Activated CD4-positive, CD25-positive, alpha-beta regulatory T cell (primary cell): Measurements from ENCODE around the gene DNMBP.
"Not testable (repeated sequence)": the region's sequence is repeated elsewhere in the genome, so short reads cannot be mapped to it uniquely, and the experiment has no call there.

Experiments used
- DNase-seq, 4 experiments: peaks; one replicate each; lab custom pipeline; 2025; lab: John Stamatoyannopoulos, UW

Gene DNMBP

DNA sequence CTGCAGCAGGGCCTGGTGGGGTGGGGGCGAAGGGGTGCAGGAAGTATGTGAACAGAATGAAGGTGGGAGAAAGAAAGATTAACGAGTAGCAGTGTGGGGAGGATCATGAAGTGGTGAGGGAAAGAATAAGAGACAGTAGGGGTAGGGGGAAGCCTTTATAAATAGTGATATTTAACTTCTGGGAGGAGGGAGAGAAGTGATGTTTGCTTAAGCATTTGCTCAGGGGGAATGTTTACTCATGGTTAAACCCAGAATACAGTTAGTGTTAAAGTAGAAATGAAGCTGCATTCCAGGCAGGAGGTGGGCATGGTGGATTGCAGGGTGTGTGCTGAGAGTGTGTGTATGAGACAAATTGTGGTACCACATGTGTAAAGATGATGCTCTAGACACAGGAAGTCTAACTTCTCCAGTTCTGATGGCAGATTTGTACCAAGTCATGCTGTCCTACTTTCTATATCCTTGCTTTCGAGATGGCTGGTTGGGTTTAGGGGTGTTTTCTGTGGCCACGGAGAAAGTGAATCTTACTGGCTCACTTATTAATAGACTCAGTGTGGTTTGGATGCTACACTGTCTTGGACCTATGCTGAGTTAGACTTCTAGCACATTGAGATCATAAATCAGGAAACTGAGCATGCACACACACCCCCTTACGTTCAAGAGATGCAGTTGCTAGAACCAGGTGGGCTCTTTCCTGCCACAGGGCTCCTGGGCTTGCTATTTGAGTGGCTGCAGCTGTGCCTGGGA, 10.6 kb upstream of the DNMBP start:
- no peak for DNase-seq

DNA sequence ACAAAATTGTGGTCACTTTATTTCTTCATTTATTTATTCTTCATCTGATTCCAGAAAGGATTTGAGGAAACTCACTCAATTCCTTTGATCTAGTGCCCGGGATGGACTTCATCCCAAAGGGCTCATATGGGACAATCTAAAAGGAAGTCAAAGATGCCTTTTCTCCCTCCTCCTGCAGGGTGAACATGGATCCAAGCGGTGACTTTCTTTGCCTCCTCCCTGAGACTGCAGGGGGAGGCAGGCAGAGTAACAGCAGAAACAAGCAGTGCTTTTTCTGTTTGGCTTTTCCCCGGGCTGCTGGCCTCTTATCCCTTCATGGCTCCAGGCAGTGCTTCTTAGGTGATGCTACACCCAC, 10.0 kb upstream of the DNMBP start:
- no peak for DNase-seq

DNA sequence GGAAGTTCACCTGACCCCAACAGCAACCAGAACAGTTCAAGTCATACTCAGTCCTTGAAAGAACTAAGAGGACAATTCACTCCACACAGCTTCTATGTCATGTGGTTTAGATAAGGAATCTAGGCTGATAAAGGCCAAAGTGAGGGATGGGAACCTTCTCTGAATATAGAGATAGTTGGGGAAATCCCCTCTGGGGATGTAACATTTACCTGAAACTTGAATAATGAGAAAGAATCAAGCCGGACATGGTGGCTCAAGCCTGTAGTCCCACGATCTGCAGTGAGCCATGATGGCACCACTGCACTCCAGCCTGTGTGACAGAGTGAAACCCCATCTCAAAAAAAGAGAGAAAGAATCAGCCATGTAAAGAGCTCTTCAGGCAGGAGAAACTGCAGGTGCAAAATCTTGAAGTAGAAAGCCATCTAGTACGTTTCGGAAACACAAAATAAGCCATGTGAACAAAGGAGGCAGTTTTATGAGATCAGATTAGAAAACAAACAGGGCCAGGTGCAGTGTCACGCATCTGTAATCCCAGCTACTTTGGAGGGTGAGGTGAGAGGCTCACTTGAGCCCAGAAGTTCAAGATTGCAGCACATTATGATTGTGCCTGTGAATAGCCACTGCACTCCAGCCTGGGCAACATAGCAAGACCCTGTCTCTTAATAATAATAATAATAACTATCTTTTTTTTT, 4.5 kb upstream of the DNMBP start:
- DNase-seq = no peak

DNA sequence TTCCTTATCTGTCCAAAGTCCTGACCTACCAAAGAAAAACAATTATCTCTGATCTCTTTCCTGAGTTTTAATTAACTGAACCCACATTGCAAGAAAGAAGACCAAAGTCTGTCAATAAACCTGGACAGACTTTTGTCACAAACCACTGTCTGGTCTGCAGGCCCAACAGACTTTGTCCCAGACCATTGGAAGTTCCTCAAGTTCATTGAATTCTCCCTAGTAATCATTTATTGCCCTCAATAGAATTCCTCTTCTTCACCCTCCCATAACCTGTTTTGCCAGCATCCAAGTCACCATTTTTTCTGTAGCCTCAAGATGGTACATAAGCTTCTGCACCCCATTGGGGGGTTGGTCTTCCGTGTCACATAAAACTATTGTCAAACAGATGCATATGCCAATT, 3.9 kb upstream of the DNMBP start:
- DNase-seq = no peak

DNA sequence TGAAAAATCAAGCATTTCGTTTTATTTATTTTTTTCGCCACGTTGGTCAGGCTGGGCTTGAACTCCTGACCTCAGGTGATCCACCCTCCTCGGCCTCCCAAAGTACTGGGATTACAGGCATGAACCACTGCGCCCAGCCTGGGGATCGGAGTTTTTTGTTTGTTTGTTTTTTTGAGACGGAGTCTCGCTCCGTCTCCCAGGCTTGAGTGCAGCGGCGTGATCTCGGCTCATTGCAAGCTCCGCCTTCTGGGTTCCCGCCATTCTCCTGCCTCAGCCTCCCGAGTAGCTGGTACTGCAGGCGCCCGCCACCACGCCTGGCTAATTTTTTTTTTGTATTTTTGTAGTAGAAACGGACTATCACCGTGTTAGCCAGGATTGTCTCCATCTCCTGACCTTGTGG, 2.2 kb upstream of the DNMBP start:
- not testable (repeated sequence) for DNase-seq

DNA sequence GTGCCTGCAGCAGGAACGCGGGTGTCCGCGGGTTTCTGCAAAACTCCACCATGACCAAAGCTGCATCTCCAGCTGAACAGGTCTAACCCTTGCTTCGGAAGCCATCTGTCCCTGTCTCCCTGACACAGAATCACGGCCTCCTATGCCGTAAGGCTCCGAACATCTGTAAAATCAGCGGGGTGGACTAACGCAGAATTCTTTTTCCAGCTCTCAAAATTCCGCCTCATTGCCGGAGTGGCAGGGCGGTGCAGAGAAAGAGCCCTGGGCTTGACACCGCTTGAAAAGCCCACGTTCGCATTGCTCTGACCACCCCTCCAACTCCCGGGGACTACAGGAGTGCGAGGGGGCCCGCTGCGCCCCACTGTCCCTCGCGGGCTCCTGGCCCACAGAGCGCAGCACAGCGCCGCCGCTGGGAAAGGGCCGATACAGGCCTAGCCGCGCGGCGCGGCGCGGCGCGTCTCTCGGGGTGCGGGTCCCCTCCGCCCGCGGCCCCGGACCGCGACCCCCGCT, 409 bp downstream of the DNMBP start:
- DNase-seq = no peak

DNA sequence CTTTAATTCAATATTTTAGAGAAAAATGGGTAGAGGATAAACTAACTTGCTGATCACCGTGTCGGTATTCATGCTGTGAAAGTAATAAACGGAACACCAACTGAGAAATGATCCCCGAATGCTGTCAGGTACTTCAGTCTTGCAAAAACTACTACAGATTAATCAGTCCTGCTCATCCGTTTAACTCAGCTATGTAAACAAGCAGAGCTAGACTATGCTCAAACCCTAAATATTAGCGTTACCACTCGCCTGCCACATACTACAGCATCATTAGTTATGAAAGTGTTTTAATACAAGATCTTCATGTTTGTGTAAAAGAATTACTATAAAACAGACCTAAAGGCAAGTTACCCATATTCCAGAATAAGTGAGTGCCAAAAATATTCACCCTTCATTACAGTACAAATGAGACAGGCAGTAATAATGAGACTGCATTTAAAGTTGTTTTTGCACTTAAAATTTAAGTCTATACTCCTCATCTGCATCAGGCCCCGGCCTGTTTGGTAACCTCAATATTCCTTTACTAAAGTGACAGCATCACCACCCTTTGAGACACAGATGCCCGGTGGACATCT, 952 bp downstream of the DNMBP start:
- DNase-seq = no peak

DNA sequence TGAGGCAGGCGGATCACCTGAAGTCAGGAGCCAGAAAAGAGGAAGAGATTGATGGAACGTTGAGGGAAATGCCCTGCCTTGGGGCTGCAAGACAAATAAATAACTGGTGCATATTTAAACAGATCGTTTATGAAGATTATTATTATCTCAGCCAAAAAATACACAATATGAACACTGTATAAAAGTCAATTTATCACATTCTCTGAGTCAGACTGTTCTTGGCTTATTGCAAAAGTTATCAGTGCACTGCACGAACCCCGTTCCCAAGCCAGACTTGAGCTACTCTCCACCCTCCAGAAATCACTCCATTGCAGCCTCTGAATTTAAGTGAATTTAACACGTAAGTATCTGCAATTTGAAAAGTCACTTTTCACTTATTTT, 1.6 kb downstream of the DNMBP start:
- DNase-seq = no peak

DNA sequence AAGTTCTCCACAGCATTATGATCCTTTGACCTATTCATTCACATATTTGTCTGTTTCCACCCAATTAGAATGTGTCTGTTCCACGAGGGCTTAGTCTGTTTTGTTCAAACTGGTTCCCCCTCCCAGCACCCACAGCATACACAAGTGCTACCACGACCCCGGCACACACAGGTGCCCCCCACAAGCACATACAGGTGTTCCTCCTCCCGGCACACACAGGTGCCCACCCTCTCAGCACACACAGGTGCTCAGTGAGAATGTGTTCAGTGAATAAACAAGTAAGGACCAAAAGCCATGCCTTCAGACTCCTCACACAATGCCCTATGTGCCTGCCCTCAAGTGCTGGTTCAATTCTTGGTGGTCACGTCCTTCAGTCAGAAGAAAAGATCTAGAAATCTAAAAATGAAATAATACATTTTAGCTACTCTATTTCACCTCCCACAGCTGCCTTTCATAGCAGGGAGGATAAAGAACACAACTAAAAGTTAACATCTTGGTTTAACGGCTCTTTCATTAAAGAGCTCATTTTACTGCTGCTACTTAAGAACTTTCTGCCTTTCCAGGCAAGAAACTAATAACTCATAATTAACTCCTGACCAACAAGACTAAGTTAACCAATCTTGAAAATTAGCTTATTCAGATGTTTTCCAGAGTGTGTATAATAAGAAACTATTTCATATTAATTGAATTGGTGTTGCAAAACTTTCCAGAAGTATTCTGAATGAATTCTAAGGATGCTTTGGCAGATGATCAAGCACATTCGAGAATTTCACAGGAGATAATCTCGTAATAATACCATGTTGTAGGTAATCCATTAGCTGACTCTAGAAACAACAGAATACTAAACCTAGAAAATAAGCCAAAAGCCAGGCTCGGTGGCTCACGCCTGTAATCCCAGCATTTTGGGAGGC, 2.3 kb downstream of the DNMBP start:
- no peak for DNase-seq

DNA sequence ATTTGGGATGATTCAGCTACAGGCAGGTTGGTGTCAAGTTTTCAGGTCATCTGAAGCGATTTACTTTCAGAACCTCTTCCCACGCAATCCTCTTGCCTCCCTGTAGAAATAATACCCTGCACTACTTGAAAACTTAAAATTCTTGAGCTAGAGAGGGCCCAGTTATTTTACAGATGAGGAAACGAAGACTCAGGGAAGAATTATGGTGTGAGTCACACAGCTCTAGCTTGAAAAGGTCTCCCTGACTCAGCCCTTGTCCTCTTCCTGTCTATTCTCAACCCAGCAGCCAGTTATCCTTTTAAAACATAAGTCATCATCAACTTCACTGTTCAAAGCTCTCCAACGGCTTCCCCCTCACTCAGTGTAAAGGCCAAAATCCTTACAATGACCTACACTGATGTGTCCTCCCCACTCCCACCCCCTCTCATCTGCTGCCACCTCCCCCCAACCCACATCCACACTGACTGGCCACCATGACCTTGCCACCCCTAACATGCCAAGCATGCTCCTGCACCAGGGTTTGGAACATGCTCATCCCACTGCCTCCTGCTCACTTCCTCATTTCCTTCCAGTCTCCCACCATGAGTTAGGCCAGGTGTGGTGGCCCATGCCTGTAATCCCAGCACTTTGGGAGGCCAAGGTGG, 3.4 kb downstream of the DNMBP start:
- DNase-seq = no peak

DNA sequence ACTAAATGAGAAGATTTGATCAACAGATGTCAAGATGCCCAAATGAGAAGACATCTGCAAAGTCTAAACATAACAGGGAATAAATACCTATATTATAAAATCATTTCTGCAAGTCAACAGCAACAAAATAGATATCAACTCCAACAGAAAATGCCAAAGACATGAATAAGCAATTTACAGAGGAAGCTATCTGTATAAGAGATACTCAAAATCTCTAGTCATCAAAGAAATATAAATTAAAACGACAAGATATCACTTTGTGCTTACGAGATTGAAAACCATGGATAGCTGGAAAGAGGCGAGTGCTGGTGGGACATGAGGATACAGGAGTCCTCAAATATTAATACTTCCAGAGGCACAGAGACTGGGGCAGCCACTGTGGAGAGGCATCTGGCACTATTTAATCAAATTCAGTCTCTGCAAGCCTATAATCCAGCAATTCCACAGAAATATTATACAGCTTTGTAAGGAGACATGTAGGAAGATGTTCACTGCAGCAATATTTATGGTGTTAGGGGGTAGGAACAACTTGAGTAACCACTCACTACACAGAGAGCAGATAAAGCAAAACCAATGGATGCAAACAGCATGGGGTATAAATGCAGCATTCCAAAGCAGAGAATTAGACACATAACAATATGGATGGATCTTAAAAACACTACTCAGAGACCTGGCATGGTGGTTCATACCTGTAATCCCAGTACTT, 4.8 kb downstream of the DNMBP start:
- DNase-seq = no peak

DNA sequence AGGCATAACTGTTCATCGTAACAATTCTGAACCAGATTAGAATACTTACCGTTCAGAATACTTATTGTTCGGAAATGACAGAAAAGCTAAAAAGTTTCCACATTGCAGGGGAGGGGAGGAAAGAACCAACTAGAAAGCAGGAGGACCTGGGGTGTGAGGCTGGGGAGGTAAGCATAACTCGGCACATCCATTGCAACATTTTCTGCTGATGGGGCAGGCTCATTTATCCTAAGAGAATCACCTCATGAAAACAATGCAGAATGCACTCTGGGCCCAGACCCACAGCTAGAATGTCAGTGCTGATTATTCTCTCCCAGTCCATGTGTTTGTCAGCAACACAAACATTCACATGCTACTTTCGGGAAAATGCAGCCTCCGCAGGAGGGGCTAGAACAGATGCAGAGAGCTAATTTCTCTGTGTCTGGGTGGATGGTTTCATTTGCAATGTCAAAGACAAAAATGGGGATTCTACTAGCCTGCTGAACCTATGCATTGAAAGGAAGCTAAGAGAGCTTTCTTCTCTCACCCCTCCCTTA, 9.6 kb downstream of the DNMBP start:
- no peak for DNase-seq

DNA sequence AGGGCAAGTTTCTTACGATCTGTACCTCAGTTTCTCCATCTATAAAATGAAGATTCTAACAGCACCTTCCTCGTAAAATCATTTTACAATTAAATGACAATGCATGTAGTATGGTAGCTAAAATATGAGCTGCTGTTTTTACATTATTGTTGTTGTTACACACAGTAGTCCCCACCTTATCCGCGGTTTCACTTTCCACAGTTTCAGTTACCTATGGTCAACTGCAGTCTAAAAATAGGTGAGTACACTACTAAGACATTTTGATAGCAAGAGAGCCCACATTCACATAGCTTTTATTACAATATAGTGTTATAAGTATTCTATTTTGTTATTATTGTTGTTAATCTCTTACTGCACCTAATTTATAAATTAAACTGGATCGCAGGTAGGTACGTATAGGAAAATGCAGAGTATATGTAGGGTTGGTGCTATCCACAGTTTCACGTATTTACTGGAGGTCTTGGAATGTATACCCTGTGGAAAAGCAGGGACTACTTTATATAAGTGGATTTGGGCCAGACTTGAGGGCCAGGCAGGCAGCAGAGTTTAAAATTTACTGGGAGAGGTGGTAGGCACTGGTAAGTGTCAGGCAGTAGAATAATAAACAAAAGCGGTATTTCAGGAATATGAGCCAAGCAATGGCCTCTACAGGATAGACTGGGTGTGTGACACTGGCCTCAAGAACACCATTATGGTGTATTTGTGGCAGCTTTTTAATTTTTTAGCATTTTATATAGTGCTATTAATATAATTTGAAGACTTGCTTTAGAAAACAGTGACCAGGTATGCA, 10.2 kb downstream of the DNMBP start:
- DNase-seq = no peak

DNA sequence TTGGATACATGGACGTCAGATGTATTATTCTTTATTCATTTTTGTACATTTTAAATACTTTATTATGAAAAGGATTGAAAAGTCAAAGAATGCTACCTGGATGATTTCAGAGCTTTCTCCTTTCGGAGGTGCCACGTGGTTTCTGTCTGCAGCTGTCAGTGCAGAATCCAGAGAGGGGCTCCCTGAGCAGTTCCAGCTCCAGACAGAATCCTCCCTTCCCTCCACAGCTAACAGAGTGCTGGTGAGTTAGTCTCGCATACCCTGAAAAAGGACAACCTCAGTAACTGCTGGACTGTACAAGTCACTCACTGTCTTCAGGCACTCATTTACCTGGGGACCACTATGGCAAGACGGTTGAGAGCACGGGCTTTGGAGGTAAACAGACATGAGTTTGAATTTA, 10.9 kb downstream of the DNMBP start:
- DNase-seq = no peak

DNA sequence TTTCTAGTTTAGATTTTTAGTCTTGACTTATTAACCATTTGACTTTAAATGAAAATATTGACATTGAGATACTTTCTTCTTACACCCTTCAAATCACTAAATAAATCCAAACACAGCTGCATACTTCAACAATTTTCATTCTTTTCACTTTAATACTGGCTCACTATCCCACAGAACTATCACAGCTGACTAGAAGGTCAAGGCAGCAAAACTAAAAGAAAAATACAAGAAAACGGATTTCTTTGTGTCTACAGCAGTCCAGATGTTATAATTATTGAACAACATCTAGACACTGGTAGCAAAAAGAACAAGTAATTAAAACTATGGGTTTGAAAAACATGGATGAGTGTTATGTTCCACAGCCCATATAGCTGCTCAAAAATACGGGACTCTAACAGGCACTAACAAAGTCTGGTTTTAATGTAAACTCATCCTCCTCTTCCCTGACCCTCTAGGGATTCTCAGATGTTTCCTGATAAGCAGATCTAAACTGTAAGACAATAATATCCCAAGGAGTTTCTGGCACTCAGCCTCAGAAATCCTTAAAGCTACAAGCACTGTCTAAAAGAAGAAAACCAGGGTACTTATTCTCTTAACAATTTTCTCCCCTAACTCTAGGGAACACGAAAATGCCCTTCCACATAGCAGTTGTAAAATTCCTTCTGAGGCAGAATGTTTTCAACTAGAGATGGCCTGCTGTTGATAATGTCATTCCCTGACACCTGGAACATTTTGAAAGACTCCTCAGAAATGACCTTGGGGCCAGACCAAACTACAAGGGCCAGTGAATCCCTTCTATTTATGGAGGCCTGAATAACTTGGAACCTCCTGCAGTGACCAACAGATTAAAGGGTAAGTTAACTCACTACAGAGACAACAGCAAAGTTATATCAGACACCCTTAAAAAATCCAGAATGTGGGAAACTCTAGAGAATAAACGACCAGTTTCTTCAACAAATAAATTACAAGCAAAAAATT, 12.8 kb downstream of the DNMBP start:
- no peak for DNase-seq

DNA sequence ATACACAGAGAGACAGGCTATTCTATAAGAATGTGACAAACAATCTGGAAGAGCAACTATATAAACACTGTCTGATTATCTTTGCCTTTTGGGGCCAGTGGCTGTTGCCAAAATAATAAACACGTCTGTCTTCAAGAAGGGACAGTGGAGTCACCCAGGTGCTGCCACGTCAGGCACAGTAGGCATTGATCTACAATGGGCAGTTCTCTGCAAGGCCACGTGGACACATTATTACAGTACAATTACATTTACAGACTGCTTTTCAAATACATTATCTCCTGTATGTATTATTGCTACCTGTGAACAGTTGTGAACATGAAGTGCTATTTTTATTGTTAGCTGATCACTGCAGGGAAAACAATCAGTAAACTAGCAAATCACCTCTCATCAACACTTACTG, 14.0 kb downstream of the DNMBP start:
- DNase-seq = no peak

DNA sequence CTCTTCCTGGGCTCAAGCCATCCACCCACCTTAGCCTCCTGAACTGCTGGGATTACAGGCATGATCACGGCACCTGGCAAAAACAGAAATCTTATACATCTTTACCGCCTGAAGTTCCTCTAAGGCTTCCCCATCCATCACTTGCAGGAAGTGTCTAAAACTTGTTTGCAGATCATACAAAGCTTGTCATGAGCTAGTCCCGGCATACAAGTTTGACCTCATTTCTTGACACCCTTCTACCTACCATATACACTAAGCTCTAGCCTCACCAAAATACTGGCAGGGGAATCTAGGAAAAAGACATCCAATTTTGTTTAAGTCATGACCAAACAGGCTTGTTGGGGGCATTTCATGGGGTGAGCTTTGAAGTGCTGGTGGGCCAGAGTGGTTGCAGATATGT, 14.5 kb downstream of the DNMBP start:
- DNase-seq = no peak

DNA sequence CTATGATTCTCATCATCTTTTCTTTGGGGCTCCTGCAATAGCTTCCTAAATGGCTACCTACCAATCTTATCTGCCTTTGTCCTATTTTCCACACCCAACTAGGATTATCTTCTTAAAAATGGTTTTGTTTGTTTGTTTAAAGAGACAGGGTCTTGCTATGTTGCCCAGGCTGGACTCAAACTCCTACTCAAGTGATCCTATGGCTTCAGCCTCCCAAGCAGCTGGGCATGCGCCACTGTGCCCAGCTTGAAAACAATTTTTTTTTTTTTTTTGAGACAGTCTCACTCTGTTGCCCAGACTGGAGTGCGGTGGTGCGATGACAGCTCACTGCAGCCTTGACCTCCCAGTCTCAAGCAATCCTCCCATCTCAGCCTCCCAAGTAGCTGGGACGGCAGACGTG, 14.9 kb downstream of the DNMBP start:
- DNase-seq = no peak
